AG04449 (cell line): Measurements from ENCODE around the gene COL6A1.
"Not testable (repeated sequence)": the region's sequence is repeated elsewhere in the genome, so short reads cannot be mapped to it uniquely, and the experiment has no call there.

Experiments used
- CTCF ChIA-PET: fragments of 350-600 bp; formaldehyde crosslinking; extraction: SDS; loops from one replicate; lab custom pipeline; 2021; ENCODE audit warnings: antibody characterized with exemption; lab: Yijun Ruan, JAX
- POLR2A ChIA-PET: fragments of 400-600, 350-600 bp; formaldehyde crosslinking; extraction: SDS; loops from one replicate; lab custom pipeline; 2020; ENCODE audit warnings: antibody characterized with exemption, inconsistent platforms; lab: Yijun Ruan, JAX
- DNase-seq: peaks from one replicate; pipeline ENCODE4 v3.0.0-alpha.2; 2010; ENCODE audit warnings: low read depth, low spot score
- H3K4me3 ChIP-seq: 2 replicates; pipeline ENCODE4 v1.5.1; 2011; ENCODE audit warnings: low read depth, mild to moderate bottlenecking, control low read depth, low read length
- CTCF ChIP-seq: IDR thresholded peaks from one replicate; pipeline ENCODE4 v1.5.1; 2011; ENCODE audit warnings: mild to moderate bottlenecking, moderate library complexity, low read length, control low read depth, inconsistent platforms; ENCODE audit not compliant: insufficient read depth; ENCODE audit errors: missing control alignments

COL6A1 gene

GRCh38 chr21:45949928-45950739, 31.4 kb upstream of the COL6A1 start:
- CTCF ChIA-PET, result interaction anchor here (1.2 kb wide), 1 partner anchor 8 kb away, joined by 3 read pairs; no protein-coding TSS in a partner anchor
- TF ChIP-seq CTCF, result no peak
- no peak for DNase-seq
- no peak overlapping the region for H3K4me3 ChIP-seq
- POLR2A ChIA-PET, result no interaction called here

- H3K4me3 ChIP-seq, result no peak overlapping the region
- POLR2A ChIA-PET, result no interaction called here
- no peak for DNase-seq
- CTCF ChIA-PET, result interaction anchor here (0.7 to 0.9 kb wide), 2 partner anchors 19 to 23 kb away, joined by 3 to 4 read pairs; no protein-coding TSS in a partner anchor
- TF ChIP-seq CTCF, result no peak
These were observed 30.6 kb upstream of the COL6A1 start for GRCh38 chr21:45950740-45951515.

GRCh38 chr21:45951676-45952075, 29.9 kb upstream of the COL6A1 start:
- no peak for TF ChIP-seq CTCF
- ChIA-PET CTCF (interaction anchor here (0.9 kb wide), 1 partner anchor 18 kb away, joined by 4 read pairs; no protein-coding TSS in a partner anchor), POLR2A (no interaction called here)
- no peak for DNase-seq
- no peak overlapping the region for H3K4me3 ChIP-seq

- DNase-seq, POLR2A ChIA-PET, H3K4me3 ChIP-seq: not testable (repeated sequence)
- CTCF ChIA-PET, result interaction anchor here (2.2 kb wide), 1 partner anchor 19 kb away, joined by 8 read pairs; no protein-coding TSS in a partner anchor
These were observed 29.0 kb upstream of the COL6A1 start for GRCh38 chr21:45952527-45952926.

GRCh38 chr21:45952974-45953373, 28.6 kb upstream of the COL6A1 start:
- DNase-seq, result no peak
- CTCF ChIA-PET, result interaction anchor here (1.1 to 2.2 kb wide), 2 partner anchors 18 to 27 kb away, joined by 3 to 8 read pairs; no protein-coding TSS in a partner anchor
- POLR2A ChIA-PET, result no interaction called here
- no peak overlapping the region for H3K4me3 ChIP-seq
- no peak for TF ChIP-seq CTCF

GRCh38 chr21:45954261-45954660, 27.3 kb upstream of the COL6A1 start:
- DNase-seq, result no peak
- CTCF ChIA-PET, result interaction anchor here (1.0 to 2.2 kb wide), 6 partner anchors 9 to 28 kb away, joined by 3 to 8 read pairs (median 4); no protein-coding TSS in a partner anchor
- POLR2A ChIA-PET, result no interaction called here
- no peak overlapping the region for H3K4me3 ChIP-seq
- peak; percentile 45 for TF ChIP-seq CTCF
